Activated CD4-positive, alpha-beta T cell treated with anti-CD3 and anti-CD28 coated beads for 36 hours (primary cell): ENCODE data around the gene CDH23. TPM values are rescaled to one million over a fixed set of nuclear protein-coding genes. Genes with fewer than 3 reads are reported as not detected.

Experiments used
- ATAC-seq: fragments of 200-7000 bp; cut with Tn5 transposase; one replicate; pipeline ENCODE4 v1.10.0; 2021; ENCODE audit warnings: mild to moderate bottlenecking, moderate library complexity
- CTCF ChIA-PET: fragments of 350-600 bp; sonication (Branson Sonifier 250); formaldehyde crosslinking; loops from one replicate; lab custom pipeline; 2021; ENCODE audit warnings: antibody characterized with exemption; lab: Charles Lee
- POLR2A ChIA-PET: fragments of 350-600 bp; sonication (Branson Sonifier 250); formaldehyde crosslinking; loops from one replicate; lab custom pipeline; 2021; ENCODE audit warnings: antibody characterized with exemption, inconsistent platforms; lab: Charles Lee
- DNase-seq: peaks from one replicate; pipeline ENCODE4 v3.0.0-alpha.2; 2020
- H3K27ac Mint-ChIP-seq: one replicate; pipeline ENCODE4 v1.8.0; 2021; ENCODE audit warnings: mixed read lengths
- H3K27me3 Mint-ChIP-seq: one replicate; pipeline ENCODE4 v1.8.0; 2021; ENCODE audit warnings: mixed read lengths
- H3K36me3 Mint-ChIP-seq: one replicate; pipeline ENCODE4 v1.8.0; 2021; ENCODE audit warnings: low read depth, mixed read lengths
- H3K4me1 Mint-ChIP-seq: one replicate; pipeline ENCODE4 v1.8.0; 2021; ENCODE audit warnings: mixed read lengths
- H3K4me3 Mint-ChIP-seq: one replicate; pipeline ENCODE4 v1.8.0; 2021; ENCODE audit warnings: mild to moderate bottlenecking, moderate library complexity, mixed read lengths
- H3K9me3 Mint-ChIP-seq: one replicate; pipeline ENCODE4 v1.8.0; 2021; ENCODE audit warnings: low read depth, mixed read lengths
- intact Hi-C, 2 experiments: fragments of 100-400 bp; cut with DNase I in 1 of 2; cut with micrococcal nuclease in 1 of 2; formaldehyde crosslinking; loops; one replicate each; pipeline versions ENCODE4 v1.14.2 to v1.15.1; 2022 to 2024; cut with DNase I, micrococcal nuclease
- total RNA-seq, 2 experiments: library from RNA; stranded (reverse); gene quantifications; one replicate each; pipeline ENCODE4 v1.2.3, GENCODE V29; 2021

Gene CDH23
- total RNA-seq, 2 experiments from 2014 or later = 1.5 to 1.6 TPM

DNA sequence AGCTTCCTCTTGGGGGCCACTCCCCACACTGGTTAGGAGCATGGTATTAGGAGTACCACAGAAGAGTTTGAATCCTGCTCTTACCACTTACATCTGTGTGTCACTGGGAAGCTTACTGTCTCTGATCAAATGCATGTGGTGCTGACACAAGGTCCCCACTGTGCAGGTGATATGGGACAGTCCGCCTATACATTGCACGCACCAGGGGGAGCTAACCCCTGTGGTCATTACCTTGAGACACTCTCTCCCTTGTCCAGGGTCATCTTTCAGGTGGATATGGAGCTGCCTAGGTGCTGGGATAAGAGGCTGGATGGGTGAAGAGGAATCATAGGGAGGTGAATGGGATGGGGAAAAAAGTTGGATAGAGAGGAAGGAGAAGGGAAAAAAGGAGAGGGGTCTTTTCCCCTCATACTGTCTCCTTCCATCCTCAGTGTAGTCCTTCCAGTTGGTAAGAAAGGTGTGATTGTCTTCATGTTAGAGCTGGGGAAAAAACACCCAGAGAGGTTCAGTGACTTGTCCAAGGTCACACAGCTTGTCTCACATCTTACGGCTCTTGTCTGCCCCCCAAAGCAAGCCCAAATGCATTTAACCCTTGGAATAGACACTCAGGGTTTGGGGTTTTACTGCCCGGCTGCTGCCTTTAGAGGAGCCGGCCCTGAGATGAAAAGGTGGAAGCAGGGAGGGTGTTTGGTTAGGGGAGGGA lies 125.9 kb downstream of the CDH23 start:
- H3K9me3 Mint-ChIP-seq = no peaks in the 10 kb centered on the region
- DNase-seq (no peak), ATAC-seq (no peak)
- ChIA-PET POLR2A (no interaction called here), CTCF (interaction anchor here (2.0 kb wide), 1 partner anchor 47 kb away, joined by 6 read pairs; no protein-coding TSS in a partner anchor)
- intact Hi-C loops = no loop called here
- H3K27ac Mint-ChIP-seq = no peak overlapping the region
- no peaks in the 10 kb centered on the region for H3K4me1 Mint-ChIP-seq
- peaks cover 14% of the 10 kb centered on the region for H3K27me3 Mint-ChIP-seq
- no peaks in the 10 kb centered on the region for H3K36me3 Mint-ChIP-seq
- H3K4me3 Mint-ChIP-seq = no peak overlapping the region

- Mint-ChIP-seq H3K27ac (no peak overlapping the region), H3K27me3 (peaks cover 14% of the 10 kb centered on the region), H3K9me3 (no peaks in the 10 kb centered on the region), H3K4me1 (no peaks in the 10 kb centered on the region), H3K4me3 (no peak overlapping the region), H3K36me3 (no peaks in the 10 kb centered on the region)
- ChIA-PET POLR2A (no interaction called here), CTCF (interaction anchor here (0.5 to 0.6 kb wide), 2 partner anchors 12 to 219 kb away, joined by 3 to 4 read pairs; no protein-coding TSS in a partner anchor)
- intact Hi-C loops = no loop called here
- no peak for ATAC-seq
- DNase-seq = no peak
These were observed 127.0 kb downstream of the CDH23 start for GRCh38 chr10:71523756-71524155.

- DNase-seq (no peak), ATAC-seq (no peak)
- Mint-ChIP-seq H3K9me3 (no peaks in the 10 kb centered on the region), H3K4me1 (no peaks in the 10 kb centered on the region), H3K36me3 (no peaks in the 10 kb centered on the region), H3K27me3 (peaks cover 14% of the 10 kb centered on the region), H3K4me3 (no peak overlapping the region), H3K27ac (no peak overlapping the region)
- ChIA-PET POLR2A (no interaction called here), CTCF (no interaction called here)
- intact Hi-C loops = no loop called here
These were observed 128.4 kb downstream of the CDH23 start for GRCh38 chr10:71525092-71525491.

GRCh38 chr10:71525721-71526120 lies 129.0 kb downstream of the CDH23 start:
- ChIA-PET CTCF (interaction anchor here (0.5 kb wide), 1 partner anchor 88 kb away, joined by 3 read pairs; no protein-coding TSS in a partner anchor), POLR2A (no interaction called here)
- no peaks in the 10 kb centered on the region for H3K36me3 Mint-ChIP-seq

DNA sequence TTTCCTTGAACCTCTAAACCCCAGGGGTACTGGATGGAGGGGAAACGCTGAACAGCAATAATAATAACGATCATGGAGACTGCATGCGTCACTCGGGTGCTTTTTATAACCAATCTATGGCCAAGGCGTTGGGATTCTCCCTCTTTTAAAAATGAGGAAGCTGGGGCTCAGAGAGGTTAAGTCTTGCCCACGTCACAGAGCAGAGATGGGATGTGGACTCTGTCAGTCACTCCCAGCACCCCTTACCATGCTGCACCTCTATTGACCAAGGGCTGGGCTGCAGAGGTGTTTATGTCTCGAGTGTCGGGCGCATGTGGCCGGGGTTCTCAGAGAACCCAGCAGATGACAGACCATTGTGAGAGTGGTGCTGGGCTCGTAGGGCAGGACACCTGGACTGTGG lies 129.9 kb downstream of the CDH23 start:
- peaks cover 14% of the 10 kb centered on the region for H3K27me3 Mint-ChIP-seq
- CTCF ChIA-PET = interaction anchor here (0.8 kb wide), 1 partner anchor 214 kb away, joined by 3 read pairs; no protein-coding TSS in a partner anchor

More at GRCh38 chr10:71525721-71526120, 129.0 kb downstream of the CDH23 start:
- no peak for DNase-seq
- H3K27me3 Mint-ChIP-seq = peaks cover 14% of the 10 kb centered on the region
- no peak overlapping the region for H3K27ac Mint-ChIP-seq
- no peak overlapping the region for H3K4me3 Mint-ChIP-seq
- no peaks in the 10 kb centered on the region for H3K9me3 Mint-ChIP-seq
- H3K4me1 Mint-ChIP-seq = no peaks in the 10 kb centered on the region
- ATAC-seq = no peak
- intact Hi-C loops = no loop called here

GRCh38 chr10:71527135-71527534 lies 130.4 kb downstream of the CDH23 start:
- Mint-ChIP-seq H3K4me1 (peaks cover 12% of the 10 kb centered on the region), H3K27ac (no peak overlapping the region), H3K27me3 (peaks cover 14% of the 10 kb centered on the region), H3K9me3 (peaks cover 1% of the 10 kb centered on the region), H3K36me3 (no peaks in the 10 kb centered on the region), H3K4me3 (no peak overlapping the region)
- DNase-seq (no peak), ATAC-seq (no peak)
- CTCF ChIA-PET = no interaction called here
- intact Hi-C loops = no loop called here
- POLR2A ChIA-PET = no interaction called here

More for the DNA sequence above, 129.9 kb downstream of the CDH23 start:
- intact Hi-C loops = no loop called here
- Mint-ChIP-seq H3K36me3 (no peaks in the 10 kb centered on the region), H3K27ac (no peak overlapping the region), H3K9me3 (peaks cover 1% of the 10 kb centered on the region), H3K4me3 (no peak overlapping the region), H3K4me1 (peaks cover 7% of the 10 kb centered on the region)
- POLR2A ChIA-PET = no interaction called here
- no peak for ATAC-seq
- no peak for DNase-seq

DNA sequence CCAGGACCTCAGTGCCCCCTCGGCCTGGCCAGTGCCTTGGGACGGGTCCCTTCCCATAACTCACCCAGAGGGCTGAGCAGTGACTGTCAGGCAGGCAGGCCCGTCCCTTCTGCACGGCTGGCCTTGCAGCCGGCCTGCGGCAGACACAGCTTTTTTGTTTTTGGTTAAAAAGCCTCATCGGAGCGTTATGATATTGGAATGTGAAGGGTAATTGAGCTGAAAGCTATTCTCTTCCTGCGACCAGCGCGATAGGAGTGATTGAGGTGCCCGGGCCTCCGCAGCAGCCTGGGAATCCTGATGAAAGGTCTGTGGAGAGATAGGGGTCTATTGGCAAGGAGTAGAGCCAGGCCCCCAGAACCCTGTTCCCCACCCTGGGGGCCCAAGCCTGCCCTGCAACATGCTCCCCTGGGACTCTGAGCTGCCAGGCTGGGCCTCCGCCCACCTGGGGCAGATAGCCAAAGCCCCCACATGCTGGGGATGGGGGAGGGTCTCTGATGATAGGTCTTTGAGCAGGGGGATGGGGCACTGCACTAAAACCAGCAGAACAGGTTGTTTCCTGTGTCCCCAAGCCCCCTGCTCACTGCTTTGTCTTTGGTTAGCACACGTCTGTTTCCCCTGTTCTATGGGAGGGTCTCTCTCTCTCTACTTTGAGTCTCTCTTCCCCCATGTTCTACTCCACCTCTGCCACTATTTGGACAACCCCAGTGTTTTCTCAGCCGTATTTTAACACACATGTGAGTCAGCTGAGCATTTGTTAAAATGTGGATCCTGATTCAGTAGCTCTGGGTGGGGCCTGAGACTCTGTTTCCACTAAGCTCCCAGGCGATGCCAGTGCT lies 131.9 kb downstream of the CDH23 start:
- ATAC-seq = no peak
- ChIA-PET POLR2A (no interaction called here), CTCF (interaction anchor here (0.5 to 1.2 kb wide), 2 partner anchors 15 to 40 kb away, joined by 3 read pairs; no protein-coding TSS in a partner anchor)
- intact Hi-C loops = no loop called here
- H3K27ac Mint-ChIP-seq = no peak overlapping the region
- H3K4me1 Mint-ChIP-seq = peaks cover 15% of the 10 kb centered on the region
- H3K4me3 Mint-ChIP-seq = no peak overlapping the region
- H3K9me3 Mint-ChIP-seq = peaks cover 1% of the 10 kb centered on the region
- peaks cover 5% of the 10 kb centered on the region for H3K27me3 Mint-ChIP-seq
- DNase-seq = no peak
- no peaks in the 10 kb centered on the region for H3K36me3 Mint-ChIP-seq

DNA sequence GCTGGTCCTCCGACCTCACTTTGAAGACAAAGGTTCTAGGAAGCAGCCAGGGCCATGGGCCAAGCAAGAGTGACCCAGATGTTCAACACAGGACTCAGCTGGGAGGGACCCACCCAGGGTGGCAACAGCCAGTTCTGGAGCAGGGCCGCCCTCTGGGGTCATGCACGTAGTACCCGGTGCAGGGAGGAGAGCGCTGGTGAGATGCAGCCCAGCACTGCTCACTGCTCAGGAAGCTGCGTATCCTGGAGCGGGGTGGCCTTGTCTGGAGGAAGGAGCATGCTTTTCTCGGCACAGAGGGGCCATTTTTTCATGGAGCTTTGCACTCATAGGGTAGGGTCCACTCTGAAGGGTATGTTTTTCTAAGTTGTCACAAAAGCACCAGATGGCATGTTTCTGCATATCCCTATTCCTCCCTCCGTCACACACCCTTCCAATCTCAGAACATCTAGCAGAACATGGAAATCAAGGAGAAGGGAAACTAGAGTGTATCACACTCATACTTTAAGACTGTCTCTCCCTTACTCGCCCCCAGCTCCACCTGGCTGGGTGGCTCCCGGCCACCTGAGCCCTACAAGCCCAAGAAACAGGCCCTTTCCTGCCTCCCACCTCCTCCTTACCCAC lies 132.6 kb downstream of the CDH23 start:
- peaks cover 4% of the 10 kb centered on the region for H3K27me3 Mint-ChIP-seq
- H3K4me3 Mint-ChIP-seq = no peak overlapping the region
- H3K4me1 Mint-ChIP-seq = peaks cover 15% of the 10 kb centered on the region
- H3K27ac Mint-ChIP-seq = no peak overlapping the region
- no peaks in the 10 kb centered on the region for H3K36me3 Mint-ChIP-seq
- POLR2A ChIA-PET = no interaction called here
- intact Hi-C loops = no loop called here
- H3K9me3 Mint-ChIP-seq = peaks cover 1% of the 10 kb centered on the region
- CTCF ChIA-PET = interaction anchor here (0.5 to 1.2 kb wide), 2 partner anchors 16 to 254 kb away, joined by 3 read pairs; no protein-coding TSS in a partner anchor
- ATAC-seq = no peak
- no peak for DNase-seq

DNA sequence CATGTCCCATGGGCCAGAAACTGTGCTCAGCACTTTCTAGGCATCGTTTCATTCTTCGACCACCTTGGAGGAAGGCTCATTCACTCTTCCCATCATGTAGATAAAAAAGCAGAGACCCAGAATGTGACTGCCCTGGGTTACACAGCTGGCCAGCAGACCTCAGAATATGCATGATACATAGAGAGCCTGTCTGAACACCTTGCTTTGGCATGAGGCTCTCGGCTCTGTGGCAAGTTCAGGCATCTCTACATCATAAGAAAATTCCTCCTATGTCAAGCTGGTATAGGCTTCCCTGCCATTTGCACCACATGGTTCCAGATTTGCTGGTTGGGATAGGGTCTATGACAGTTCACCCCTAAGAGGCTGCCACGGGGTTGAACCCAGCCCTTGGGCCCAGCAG lies 134.1 kb downstream of the CDH23 start:
- ChIA-PET POLR2A (no interaction called here), CTCF (interaction anchor here (0.7 to 1.3 kb wide), 2 partner anchors 39 to 182 kb away, joined by 3 to 6 read pairs; no protein-coding TSS in a partner anchor)
- no peaks in the 10 kb centered on the region for H3K36me3 Mint-ChIP-seq
- H3K27me3 Mint-ChIP-seq = no peaks in the 10 kb centered on the region
- DNase-seq (no peak), ATAC-seq (no peak)
- H3K9me3 Mint-ChIP-seq = peaks cover 1% of the 10 kb centered on the region
- intact Hi-C loops = loop anchor here in 1 of 2 experiments (1.0 to 2.0 kb wide), 3 partner anchors 196 to 320 kb away; partner anchors contain the start of genes PSAP and SLC29A3
- peaks cover 15% of the 10 kb centered on the region for H3K4me1 Mint-ChIP-seq
- H3K27ac Mint-ChIP-seq = peak overlapping the region; percentile 43
- H3K4me3 Mint-ChIP-seq = no peak overlapping the region

DNA sequence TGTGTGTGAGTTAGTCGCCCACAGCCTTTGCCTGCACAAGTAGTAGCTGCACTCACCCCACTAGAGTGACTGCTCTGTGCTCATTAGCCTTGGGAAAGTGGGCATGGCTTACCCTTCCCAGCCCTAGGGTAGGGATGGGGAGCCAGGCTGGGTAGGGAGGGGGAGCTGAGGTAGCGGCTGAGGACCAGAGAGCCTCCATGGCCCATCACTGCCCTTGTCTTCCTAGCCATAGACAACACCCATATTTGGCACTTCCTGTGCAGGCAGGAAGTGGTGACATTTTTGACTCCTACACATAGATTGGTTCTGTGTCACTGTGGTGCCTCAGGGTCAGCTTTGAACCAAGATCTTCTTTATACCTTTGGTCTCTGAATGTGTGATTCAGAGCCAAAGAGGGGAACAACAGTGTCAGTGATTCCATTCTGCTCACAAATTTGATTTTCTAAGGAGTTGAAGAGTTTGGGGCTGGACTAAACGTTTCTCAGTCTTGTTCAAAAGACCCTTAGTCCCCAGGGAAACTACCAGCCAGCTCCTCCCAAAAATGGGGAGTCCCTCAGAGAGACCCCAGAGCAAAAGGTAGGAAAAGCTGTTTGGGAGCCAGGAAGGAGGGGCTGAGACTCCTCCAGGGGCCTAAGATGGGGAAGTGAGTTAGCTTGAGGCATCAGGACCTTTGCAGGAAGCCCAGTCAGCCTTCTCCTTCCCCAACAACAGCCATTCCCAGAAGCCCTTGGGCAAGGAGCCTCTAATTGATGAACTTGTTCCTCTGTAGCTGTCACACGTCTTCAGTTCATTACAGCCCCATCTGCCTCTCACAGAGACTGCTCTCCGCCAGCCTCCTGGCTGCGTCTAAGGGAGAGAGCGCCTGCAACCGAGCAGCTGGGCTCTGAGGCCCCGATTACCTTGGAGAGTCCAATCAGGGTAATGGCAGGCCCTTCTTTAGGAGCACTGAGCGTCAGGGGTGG lies 135.0 kb downstream of the CDH23 start:
- ATAC-seq (peak; percentile 98), DNase-seq (peak; percentile 73)
- intact Hi-C loops = loop anchor here in 1 of 2 experiments (1.0 to 2.0 kb wide), 3 partner anchors 195 to 319 kb away; partner anchors contain the start of genes PSAP and SLC29A3
- H3K27ac Mint-ChIP-seq = peak overlapping the region; percentile 92
- POLR2A ChIA-PET = no interaction called here
- CTCF ChIA-PET = interaction anchor here (0.6 to 1.3 kb wide), 5 partner anchors 20 to 176 kb away, joined by 3 to 6 read pairs (median 3); no protein-coding TSS in a partner anchor
- no peak overlapping the region for H3K4me3 Mint-ChIP-seq
- peaks cover 1% of the 10 kb centered on the region for H3K9me3 Mint-ChIP-seq
- no peaks in the 10 kb centered on the region for H3K36me3 Mint-ChIP-seq
- peaks cover 23% of the 10 kb centered on the region for H3K4me1 Mint-ChIP-seq
- H3K27me3 Mint-ChIP-seq = no peaks in the 10 kb centered on the region
